Uterus (tissue), 4 donors: ENCODE measurements around the gene CEACAM16. TPM values are rescaled to one million over a fixed set of nuclear protein-coding genes. Genes with fewer than 3 reads are reported as not detected.

Experiments
- DNase-seq, 2 donors: peaks; one replicate each; pipeline ENCODE4 v3.0.0-alpha.2; 2019 to 2020
- H3K27ac ChIP-seq, 2 donors: fragments of 200-600 bp; sonication (generic); 1 replicate in 1 of 2; 2 replicates in 1 of 2; pipeline ENCODE4 v1.5.1; 2016 to 2018
- H3K27me3 ChIP-seq, 2 donors: fragments of 200-600 bp; sonication (generic); one replicate each; pipeline ENCODE4 v1.5.1; 2018 to 2019; ENCODE audit warnings: control low read depth in 1 of 2
- H3K36me3 ChIP-seq, 2 donors: fragments of 200-600 bp; sonication (generic); one replicate each; pipeline ENCODE4 v1.5.1; 2019; ENCODE audit warnings: control low read depth in 1 of 2
- H3K4me1 ChIP-seq, 2 donors: fragments of 200-600 bp; sonication (generic); one replicate each; pipeline ENCODE4 v1.5.1; 2018 to 2019; ENCODE audit warnings: control low read depth in 1 of 2
- H3K4me3 ChIP-seq, 2 donors: fragments of 200-600 bp; sonication (generic); 1 replicate in 1 of 2; 2 replicates in 1 of 2; pipeline ENCODE4 v1.5.1; 2018 to 2019; ENCODE audit warnings: mild to moderate bottlenecking in 1 of 2
- H3K9me3 ChIP-seq, 2 donors: fragments of 200-600 bp; sonication (generic); one replicate each; pipeline ENCODE4 v1.5.1; 2019; ENCODE audit warnings: control low read depth in 1 of 2
- POLR2A ChIP-seq, 2 donors: fragments of 450-650 bp; IDR thresholded peaks; one replicate each; pipeline ENCODE4 v1.6.1; 2016; ENCODE audit warnings: antibody characterized with exemption in 2 of 2, mild to moderate bottlenecking in 1 of 2, moderate library complexity in 1 of 2
- intact Hi-C: fragments of 100-400 bp; cut with DNase I; formaldehyde crosslinking; loops from one replicate; pipeline ENCODE4 v1.15.1; 2023; ENCODE audit warnings: low total_unique reads
- microRNA counts, 2 donors: library from miRNA; unstranded; fragments of <30 nt; microRNA quantifications; one replicate each; lab custom pipeline; 2016 to 2017
- microRNA-seq: library from miRNA; unstranded; fragments of <30 nt; microRNA quantifications from one replicate; pipeline ENCODE4, GENCODE V29; 2016; ENCODE audit warnings: borderline microRNAs expressed, borderline replicate concordance
- small RNA-seq: library from RNA; depleted of rRNA; stranded (forward); fragments of <200 nt; gene quantifications from one replicate; pipeline ENCODE3, GENCODE V24; 2016
- total RNA-seq, 4 donors: library from RNA; depleted of rRNA in 3 of 4; stranded (reverse); fragments of >200 nt in 3 of 4; gene quantifications; one replicate each; pipeline versions ENCODE4 v1.1.0 to v1.2.4, GENCODE V29; 2014 to 2023
- TF ChIP-seq, protein P1 (sequence below), 4 experiments: fragments of 200-600 bp in 2 of 4; fragments of 450-650 bp in 2 of 4; sonication (generic) in 2 of 4; IDR thresholded peaks; one replicate each; pipeline ENCODE4 v1.5.1; 2016 to 2019; ENCODE audit warnings: antibody characterized with exemption in 4 of 4, mild to moderate bottlenecking in 2 of 4, moderate library complexity in 1 of 4
- donor health status: DM: yes; HTN: yes; CAD: no.

CEACAM16 gene
- total RNA-seq, 4 donors from 2014 or later, result not detected

DNA sequence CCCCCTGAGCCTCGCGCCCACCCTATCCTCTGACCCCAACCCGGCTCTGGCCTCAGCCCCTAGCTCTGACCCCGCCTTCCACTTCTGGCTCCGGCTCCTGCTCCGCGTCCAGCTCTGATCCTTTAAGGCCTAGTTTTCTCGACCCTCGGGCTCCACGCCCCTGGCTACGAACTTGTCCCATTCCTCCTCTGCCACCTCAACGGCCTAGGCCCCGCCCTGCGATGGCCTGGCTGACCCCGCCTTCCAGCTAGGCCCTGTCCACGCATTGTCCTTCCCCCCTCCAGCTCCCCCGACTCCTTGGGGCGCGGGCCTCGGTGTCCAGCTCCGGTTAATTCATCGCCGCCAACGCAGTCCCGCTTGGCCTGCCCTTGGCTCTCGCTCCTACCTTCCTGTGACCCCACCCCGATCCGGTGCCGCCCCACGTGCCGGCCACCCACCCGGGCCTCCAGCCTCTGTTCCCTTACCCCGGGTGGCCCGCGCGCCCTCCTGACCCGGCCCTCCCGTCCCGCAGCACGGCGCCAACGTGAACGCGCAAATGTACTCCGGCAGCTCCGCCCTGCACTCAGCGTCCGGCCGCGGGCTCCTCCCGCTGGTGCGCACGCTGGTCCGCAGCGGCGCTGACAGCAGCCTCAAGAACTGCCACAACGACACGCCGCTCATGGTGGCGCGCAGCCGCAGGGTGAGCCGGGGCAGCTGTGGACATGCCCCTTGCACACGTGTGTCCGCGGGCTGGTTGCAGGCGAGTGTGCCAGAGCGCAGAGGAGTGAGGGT lies 59.0 kb downstream of the CEACAM16 start:
- Histone ChIP-seq H3K36me3 (no peaks in the 10 kb centered on the region), H3K4me1 (peaks cover 0 to 33% of the 10 kb centered on the region in 2 donors), H3K27me3 (no peaks in the 10 kb centered on the region), H3K9me3 (no peaks in the 10 kb centered on the region), H3K27ac (peak overlapping the region; percentile 83 to 87), H3K4me3 (peak overlapping the region; percentile 35 to 36)
- intact Hi-C loops, result no loop called here
- TF ChIP-seq POLR2A (IDR thresholded peaks at IDR 0.05), result peak in 1 of 2 donors; percentile 19
- TF ChIP-seq, protein P1, sequence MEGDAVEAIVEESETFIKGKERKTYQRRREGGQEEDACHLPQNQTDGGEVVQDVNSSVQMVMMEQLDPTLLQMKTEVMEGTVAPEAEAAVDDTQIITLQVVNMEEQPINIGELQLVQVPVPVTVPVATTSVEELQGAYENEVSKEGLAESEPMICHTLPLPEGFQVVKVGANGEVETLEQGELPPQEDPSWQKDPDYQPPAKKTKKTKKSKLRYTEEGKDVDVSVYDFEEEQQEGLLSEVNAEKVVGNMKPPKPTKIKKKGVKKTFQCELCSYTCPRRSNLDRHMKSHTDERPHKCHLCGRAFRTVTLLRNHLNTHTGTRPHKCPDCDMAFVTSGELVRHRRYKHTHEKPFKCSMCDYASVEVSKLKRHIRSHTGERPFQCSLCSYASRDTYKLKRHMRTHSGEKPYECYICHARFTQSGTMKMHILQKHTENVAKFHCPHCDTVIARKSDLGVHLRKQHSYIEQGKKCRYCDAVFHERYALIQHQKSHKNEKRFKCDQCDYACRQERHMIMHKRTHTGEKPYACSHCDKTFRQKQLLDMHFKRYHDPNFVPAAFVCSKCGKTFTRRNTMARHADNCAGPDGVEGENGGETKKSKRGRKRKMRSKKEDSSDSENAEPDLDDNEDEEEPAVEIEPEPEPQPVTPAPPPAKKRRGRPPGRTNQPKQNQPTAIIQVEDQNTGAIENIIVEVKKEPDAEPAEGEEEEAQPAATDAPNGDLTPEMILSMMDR (IDR thresholded peaks at IDR 0.05), result peak; percentile 44 to 49 (median 48)
- DNase-seq, result peak; percentile 67 to 81

DNA sequence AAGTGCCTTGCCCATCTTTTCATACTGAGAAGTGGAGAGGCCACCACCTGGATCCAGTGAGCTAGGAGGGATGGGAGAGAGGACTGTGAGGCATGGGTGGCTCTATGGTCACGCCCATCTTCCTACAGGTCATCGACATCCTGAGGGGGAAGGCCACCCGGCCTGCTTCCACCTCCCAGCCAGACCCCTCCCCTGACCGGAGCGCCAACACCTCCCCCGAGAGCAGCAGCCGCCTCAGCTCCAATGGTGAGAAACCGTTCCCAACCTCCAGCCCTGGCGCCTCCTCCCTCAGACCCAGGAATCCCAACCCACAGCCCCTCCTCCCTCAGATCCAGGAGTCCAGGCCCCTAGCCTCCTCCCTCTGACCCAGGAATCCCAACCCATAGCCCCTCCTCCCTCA lies 59.6 kb downstream of the CEACAM16 start:
- Histone ChIP-seq H3K36me3 (no peaks in the 10 kb centered on the region), H3K9me3 (no peaks in the 10 kb centered on the region), H3K27me3 (no peaks in the 10 kb centered on the region), H3K27ac (peak overlapping the region; percentile 5 to 87), H3K4me3 (peak overlapping the region in 1 of 2 donors; percentile 36), H3K4me1 (peaks cover 0 to 33% of the 10 kb centered on the region in 2 donors)
- intact Hi-C loops, result no loop called here
- DNase-seq, result peak in 1 of 2 donors; percentile 43
- TF ChIP-seq POLR2A (IDR thresholded peaks at IDR 0.05), result no peak
- TF ChIP-seq, protein P1 (IDR thresholded peaks at IDR 0.05), result no peak

DNA sequence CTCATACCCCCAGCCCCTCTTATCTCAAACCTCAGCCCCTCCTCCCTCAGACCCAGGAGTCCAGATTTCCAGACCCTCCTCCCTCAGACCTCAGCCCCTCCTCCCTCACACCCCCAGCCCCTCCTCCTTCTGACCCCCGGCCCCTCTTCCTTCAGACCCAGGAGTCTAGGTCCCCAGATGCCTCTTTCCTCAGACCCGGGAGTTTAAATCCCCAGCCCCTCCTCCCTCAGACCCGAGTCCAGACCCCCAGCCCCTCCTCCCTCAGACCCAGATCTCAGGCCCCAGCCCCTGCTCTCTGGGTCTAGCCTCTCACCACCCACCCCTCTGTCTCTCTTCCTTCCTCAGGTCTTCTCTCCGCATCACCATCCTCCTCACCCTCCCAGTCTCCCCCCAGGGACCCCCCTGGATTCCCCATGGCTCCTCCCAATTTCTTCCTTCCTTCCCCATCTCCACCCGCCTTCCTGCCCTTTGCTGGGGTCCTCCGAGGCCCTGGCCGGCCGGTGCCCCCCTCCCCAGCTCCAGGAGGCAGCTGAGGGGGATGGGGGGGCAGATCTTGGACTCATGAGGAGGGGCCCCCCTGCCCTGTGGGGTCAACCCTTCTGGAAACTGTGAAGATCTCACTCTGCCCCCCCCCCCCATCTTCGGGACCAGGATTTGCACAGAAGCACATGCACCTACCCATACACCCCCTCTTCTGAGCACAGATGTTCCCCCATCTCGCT lies 60.3 kb downstream of the CEACAM16 start:
- DNase-seq, result no peak
- Histone ChIP-seq H3K4me1 (peaks cover 0 to 32% of the 10 kb centered on the region in 2 donors), H3K36me3 (no peaks in the 10 kb centered on the region), H3K4me3 (no peak overlapping the region), H3K27me3 (no peaks in the 10 kb centered on the region), H3K9me3 (no peaks in the 10 kb centered on the region), H3K27ac (peak overlapping the region; percentile 33 to 87)
- intact Hi-C loops, result no loop called here
- TF ChIP-seq POLR2A (IDR thresholded peaks at IDR 0.05), result no peak
- TF ChIP-seq, protein P1 (IDR thresholded peaks at IDR 0.05), result no peak

MicroRNA genes within 50 kb of the gene (microRNA counts, 767-probe panel; counts per million panel counts)
- microRNA hsa-miR-4531 (lab: Ali Mortazavi, UCI), result 0 to 1,821 counts per million in 2 donors

Small RNA genes lying within 50 kb of the gene (microRNA-seq; reads per million reads assigned to microRNA genes)
- gene MIR4531 (not detected), gene MIR8085 (not detected)

Small RNA genes lying within 50 kb of the gene (small RNA-seq; reads per million reads assigned to genes)
- gene RF00285, result not detected

Other genes starting within 250 kb of the CEACAM16 start
- gene ZNF180, start 198.6 kb upstream of the CEACAM16 start, total RNA-seq, result 10 to 100 TPM in 2 of 4 donors, 1 to 10 TPM in 2; 2.6 to 23.4 (median 11.2) TPM
- gene CEACAM20, start 169.5 kb upstream of the CEACAM16 start, total RNA-seq, result 1 to 10 TPM in 1 of 4 donors, under 1 TPM in 1, not detected in 2; 0.40 to 2.9 TPM
- not detected for gene IGSF23, start 85.6 kb upstream of the CEACAM16 start, total RNA-seq
- gene PVR, start 55.2 kb upstream of the CEACAM16 start, total RNA-seq, result 10 to 100 TPM in 3 of 4 donors, 1 to 10 TPM in 1; 7.9 to 45.3 (median 28.0) TPM
- 10 to 100 TPM in 1 of 4 donors, 1 to 10 TPM in 3; 1.0 to 16.1 (median 1.3) TPM for gene CEACAM19, start 27.7 kb upstream of the CEACAM16 start, total RNA-seq
- 10 to 100 TPM in 2 of 4 donors, 1 to 10 TPM in 2; 3.2 to 58.8 (median 11.9) TPM for gene BCL3, start 49.6 kb downstream of the CEACAM16 start, total RNA-seq
- gene CBLC, start 78.7 kb downstream of the CEACAM16 start, total RNA-seq, result 1 to 10 TPM in 1 of 4 donors, under 1 TPM in 1, not detected in 2; 0.29 to 5.8 TPM
- 100 to 1,000 TPM in 2 of 4 donors, 10 to 100 TPM in 1, 1 to 10 TPM in 1; 3.8 to 171 (median 111) TPM for gene BCAM, start 110.0 kb downstream of the CEACAM16 start, total RNA-seq
- 100 to 1,000 TPM in 2 of 4 donors, 10 to 100 TPM in 2; 14.1 to 106 (median 86.1) TPM for gene NECTIN2, start 147.1 kb downstream of the CEACAM16 start, total RNA-seq
- gene TOMM40, start 192.1 kb downstream of the CEACAM16 start, total RNA-seq, result 10 to 100 TPM; 10.5 to 38.2 (median 24.1) TPM
- 10 to 100 TPM in 3 of 4 donors, 1 to 10 TPM in 1; 9.1 to 92.5 (median 33.6) TPM for gene APOE, start 206.6 kb downstream of the CEACAM16 start, total RNA-seq
- 1 to 10 TPM in 3 of 4 donors, not detected in 1; 3.0 to 7.4 (median 3.5) TPM for gene APOC1, start 215.5 kb downstream of the CEACAM16 start, total RNA-seq
- not detected for gene APOC4, start 243.1 kb downstream of the CEACAM16 start, total RNA-seq
- not detected for gene APOC2, start 246.9 kb downstream of the CEACAM16 start, total RNA-seq